ENCODE measurements around the gene KIF26B.

The KIF26B gene

DNA sequence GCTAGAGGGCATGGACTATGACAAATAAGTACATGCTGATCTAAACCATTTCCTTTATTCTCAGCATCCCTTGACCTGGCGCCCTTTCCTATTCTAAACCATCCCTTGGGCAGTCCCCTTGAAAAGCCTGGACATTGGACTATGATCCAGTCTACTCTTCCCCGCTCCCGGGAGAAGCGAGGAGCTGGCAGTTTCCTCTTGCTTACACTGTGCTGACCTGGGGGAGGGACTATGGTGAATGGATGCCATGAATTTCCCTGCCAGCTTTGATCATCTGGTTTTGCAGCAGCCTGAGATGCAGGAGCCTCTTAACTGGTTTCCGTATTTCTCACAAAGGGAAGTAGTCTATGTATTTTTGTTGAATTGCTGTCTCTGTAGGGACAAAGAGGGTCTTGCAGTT lies 121.7 kb downstream of the KIF26B start:
- no peak overlapping the region for H3K4me3 ChIP-seq (ENCODE audit: low read length)
- DNase-seq (ENCODE audit: low read depth), result no peak
- TF ChIP-seq, protein P1, sequence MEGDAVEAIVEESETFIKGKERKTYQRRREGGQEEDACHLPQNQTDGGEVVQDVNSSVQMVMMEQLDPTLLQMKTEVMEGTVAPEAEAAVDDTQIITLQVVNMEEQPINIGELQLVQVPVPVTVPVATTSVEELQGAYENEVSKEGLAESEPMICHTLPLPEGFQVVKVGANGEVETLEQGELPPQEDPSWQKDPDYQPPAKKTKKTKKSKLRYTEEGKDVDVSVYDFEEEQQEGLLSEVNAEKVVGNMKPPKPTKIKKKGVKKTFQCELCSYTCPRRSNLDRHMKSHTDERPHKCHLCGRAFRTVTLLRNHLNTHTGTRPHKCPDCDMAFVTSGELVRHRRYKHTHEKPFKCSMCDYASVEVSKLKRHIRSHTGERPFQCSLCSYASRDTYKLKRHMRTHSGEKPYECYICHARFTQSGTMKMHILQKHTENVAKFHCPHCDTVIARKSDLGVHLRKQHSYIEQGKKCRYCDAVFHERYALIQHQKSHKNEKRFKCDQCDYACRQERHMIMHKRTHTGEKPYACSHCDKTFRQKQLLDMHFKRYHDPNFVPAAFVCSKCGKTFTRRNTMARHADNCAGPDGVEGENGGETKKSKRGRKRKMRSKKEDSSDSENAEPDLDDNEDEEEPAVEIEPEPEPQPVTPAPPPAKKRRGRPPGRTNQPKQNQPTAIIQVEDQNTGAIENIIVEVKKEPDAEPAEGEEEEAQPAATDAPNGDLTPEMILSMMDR (conservative IDR thresholded peaks at IDR 0.05; ENCODE audit: low read length), result no peak

DNA sequence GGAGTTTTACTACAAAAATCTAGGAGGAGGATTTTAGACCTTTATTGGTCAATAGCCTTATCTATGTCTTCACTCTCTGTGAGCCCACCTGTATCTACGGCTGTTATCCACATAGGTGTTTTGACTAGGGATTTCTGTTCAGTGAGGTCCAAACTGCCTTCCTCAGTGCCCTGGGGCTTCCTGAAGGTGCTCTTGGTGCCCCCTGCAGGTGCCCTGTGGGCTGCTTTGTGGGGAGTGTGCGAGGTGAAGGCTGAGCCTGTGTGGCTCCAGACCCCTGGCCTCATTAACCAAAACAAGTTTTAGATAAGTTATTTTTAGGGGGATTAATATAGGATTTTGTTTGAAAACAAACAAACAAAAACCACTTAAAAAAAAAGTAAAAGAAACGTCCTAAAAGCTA lies 122.5 kb downstream of the KIF26B start:
- TF ChIP-seq, protein P1 (conservative IDR thresholded peaks at IDR 0.05; ENCODE audit: low read length), result no peak
- no peak overlapping the region for H3K4me3 ChIP-seq (ENCODE audit: low read length)
- DNase-seq (ENCODE audit: low read depth), result no peak

DNA sequence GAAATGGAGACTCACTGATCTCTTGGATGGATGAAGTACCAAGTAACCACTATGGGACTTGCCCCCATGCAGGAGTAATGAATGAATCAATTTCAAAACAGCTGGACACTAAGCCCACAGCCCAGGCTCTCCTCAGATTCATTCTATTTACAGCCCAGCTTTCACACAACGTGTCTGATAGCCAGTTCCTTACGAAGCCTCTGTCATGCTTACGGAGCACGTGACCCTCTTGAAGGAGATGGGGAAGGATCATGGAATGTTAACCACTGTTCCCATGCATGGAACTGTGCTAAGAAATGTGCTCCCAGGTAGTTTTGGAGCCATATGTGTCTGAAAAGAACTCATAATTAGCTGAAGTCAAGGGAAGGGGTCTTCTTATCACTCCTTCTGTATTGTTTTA lies 124.1 kb downstream of the KIF26B start:
- H3K4me3 ChIP-seq (ENCODE audit: low read length), result no peak overlapping the region
- DNase-seq (ENCODE audit: low read depth), result no peak
- TF ChIP-seq, protein P1 (conservative IDR thresholded peaks at IDR 0.05; ENCODE audit: low read length), result no peak

DNA sequence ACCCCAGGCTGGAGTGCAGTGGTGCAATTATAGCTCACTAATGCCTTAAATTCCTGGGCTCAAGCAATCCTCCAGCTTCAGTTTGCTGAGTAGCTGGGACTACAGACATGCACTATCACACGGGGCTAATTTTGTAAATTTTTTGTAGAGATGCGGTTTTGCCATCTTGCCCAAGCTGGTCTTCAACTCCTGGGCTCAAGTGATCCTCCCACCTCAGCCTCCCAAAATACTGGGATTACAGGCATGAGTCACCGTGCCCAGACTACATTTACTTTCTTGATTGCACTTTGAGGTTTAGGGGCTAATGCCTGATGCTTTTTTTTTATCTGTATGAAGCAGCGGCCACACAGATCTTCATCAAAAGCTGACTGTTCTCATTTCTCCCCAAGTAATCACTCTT lies 124.6 kb downstream of the KIF26B start:
- TF ChIP-seq, protein P1 (conservative IDR thresholded peaks at IDR 0.05; ENCODE audit: low read length), result no peak
- peak; percentile 43 for DNase-seq (ENCODE audit: low read depth)
- H3K4me3 ChIP-seq (ENCODE audit: low read length), result no peak overlapping the region

DNA sequence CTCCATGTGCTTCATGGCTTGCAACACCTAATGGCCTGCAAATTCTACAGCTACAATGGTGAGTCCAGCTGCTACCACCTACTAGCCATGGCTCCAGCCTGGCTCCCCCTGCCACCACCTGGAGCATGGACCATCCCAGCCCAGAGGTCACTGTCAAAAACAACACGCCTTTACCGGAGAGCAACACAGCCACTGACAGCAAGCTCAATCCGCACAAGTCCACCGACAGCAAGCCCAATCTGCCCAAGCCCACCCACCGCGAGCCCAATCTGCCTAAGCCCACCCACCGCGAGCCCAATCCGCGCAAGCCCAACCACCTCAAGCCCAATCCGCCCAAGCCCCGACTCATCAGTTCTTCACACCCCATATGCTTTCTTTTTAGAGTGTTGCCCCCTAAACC lies 128.2 kb downstream of the KIF26B start:
- no peak for DNase-seq (ENCODE audit: low read depth)
- TF ChIP-seq, protein P1 (conservative IDR thresholded peaks at IDR 0.05; ENCODE audit: low read length), result no peak
- no peak overlapping the region for H3K4me3 ChIP-seq (ENCODE audit: low read length)

DNA sequence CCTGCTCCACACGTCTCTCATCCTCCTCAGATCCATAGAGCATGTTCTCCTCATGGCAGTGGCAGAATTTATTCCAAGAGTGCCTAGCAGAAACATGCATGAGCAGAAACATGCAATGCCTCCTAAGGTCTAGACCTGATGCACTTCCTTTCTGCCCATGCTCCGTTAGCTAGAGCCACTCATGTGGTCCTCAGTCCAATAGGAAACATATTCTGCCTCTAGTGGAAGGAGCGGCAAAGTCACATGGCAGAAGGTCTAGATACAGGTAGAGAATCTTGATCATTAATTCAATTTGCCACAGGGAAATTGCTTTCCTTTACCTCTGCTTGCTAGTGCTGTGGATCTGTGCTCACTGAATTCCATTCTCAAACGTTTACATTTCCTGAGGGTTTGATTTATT lies 130.4 kb downstream of the KIF26B start:
- TF ChIP-seq, protein P1 (conservative IDR thresholded peaks at IDR 0.05; ENCODE audit: low read length), result no peak
- H3K4me3 ChIP-seq (ENCODE audit: low read length), result no peak overlapping the region
- no peak for DNase-seq (ENCODE audit: low read depth)

DNA sequence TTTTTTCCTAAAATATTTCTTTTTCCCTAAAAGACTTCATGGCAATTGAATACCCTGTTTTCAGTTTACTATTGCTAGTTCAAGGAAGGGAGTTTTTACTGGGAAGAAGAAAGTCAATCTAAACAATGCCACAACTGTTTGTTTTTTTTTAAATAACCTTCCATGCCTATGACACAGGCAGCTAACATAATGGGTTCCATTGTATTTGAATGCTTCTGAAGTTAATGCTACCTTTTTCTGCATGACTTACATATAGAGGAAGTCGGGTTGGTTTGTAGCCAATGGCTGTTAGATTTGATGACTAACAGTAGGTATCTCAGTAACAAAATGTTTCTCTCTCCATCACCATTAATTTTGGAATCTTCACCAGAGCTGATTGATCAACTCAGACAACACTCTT lies 134.0 kb downstream of the KIF26B start:
- DNase-seq (ENCODE audit: low read depth), result no peak
- TF ChIP-seq, protein P1 (conservative IDR thresholded peaks at IDR 0.05; ENCODE audit: low read length), result no peak
- no peak overlapping the region for H3K4me3 ChIP-seq (ENCODE audit: low read length)

Data from AG10803 (cell line).